Measurements from ENCODE around the gene PARP12.

- TF ChIP-seq POLR2AphosphoS5 (IDR thresholded peaks at IDR 0.05; ENCODE audit: low read depth, low read length) = no peak
- TF ChIP-seq, protein P1, sequence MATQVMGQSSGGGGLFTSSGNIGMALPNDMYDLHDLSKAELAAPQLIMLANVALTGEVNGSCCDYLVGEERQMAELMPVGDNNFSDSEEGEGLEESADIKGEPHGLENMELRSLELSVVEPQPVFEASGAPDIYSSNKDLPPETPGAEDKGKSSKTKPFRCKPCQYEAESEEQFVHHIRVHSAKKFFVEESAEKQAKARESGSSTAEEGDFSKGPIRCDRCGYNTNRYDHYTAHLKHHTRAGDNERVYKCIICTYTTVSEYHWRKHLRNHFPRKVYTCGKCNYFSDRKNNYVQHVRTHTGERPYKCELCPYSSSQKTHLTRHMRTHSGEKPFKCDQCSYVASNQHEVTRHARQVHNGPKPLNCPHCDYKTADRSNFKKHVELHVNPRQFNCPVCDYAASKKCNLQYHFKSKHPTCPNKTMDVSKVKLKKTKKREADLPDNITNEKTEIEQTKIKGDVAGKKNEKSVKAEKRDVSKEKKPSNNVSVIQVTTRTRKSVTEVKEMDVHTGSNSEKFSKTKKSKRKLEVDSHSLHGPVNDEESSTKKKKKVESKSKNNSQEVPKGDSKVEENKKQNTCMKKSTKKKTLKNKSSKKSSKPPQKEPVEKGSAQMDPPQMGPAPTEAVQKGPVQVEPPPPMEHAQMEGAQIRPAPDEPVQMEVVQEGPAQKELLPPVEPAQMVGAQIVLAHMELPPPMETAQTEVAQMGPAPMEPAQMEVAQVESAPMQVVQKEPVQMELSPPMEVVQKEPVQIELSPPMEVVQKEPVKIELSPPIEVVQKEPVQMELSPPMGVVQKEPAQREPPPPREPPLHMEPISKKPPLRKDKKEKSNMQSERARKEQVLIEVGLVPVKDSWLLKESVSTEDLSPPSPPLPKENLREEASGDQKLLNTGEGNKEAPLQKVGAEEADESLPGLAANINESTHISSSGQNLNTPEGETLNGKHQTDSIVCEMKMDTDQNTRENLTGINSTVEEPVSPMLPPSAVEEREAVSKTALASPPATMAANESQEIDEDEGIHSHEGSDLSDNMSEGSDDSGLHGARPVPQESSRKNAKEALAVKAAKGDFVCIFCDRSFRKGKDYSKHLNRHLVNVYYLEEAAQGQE (IDR thresholded peaks at IDR 0.05; ENCODE audit: insufficient read depth in 1 of 2, low read depth in 2 of 2, low read length in 2 of 2) = no peak
- TF ChIP-seq TAF1 (IDR thresholded peaks at IDR 0.05; ENCODE audit: borderline replicate concordance, insufficient read depth, low read length) = no peak
- no peak for TF ChIP-seq SIN3A (IDR thresholded peaks at IDR 0.05; ENCODE audit: borderline replicate concordance, insufficient read depth, low read length)
These were observed 23.7 kb downstream of the PARP12 start for GRCh38 chr7:140039066-140039465.

Measured in PFSK-1 (cell line).